Epithelial cell of proximal tubule (primary cell): ENCODE data around the gene ERGIC2. TPM values are rescaled to one million over a fixed set of nuclear protein-coding genes. Genes with fewer than 3 reads are reported as not detected.

Experiments used
- DNase-seq: peaks from one replicate; pipeline ENCODE4 v3.0.0-alpha.2; 2011; ENCODE audit warnings: low read depth
- H3K4me3 ChIP-seq: 2 replicates; pipeline ENCODE4 v1.5.1; 2011; ENCODE audit warnings: low read depth, mild to moderate bottlenecking, low read length
- CTCF ChIP-seq: conservative IDR thresholded peaks from 2 replicates; pipeline ENCODE4 v1.5.1; 2012; ENCODE audit warnings: low read depth, mild to moderate bottlenecking, low read length
- total RNA-seq: library from RNA; depleted of rRNA; stranded (reverse); fragments of >200 nt; gene quantifications from 2 replicates; pipeline ENCODE4 v1.2.3, GENCODE V29; 2015

The ERGIC2 gene
- 68.4 and 112 TPM in 2 replicates for total RNA-seq

DNA sequence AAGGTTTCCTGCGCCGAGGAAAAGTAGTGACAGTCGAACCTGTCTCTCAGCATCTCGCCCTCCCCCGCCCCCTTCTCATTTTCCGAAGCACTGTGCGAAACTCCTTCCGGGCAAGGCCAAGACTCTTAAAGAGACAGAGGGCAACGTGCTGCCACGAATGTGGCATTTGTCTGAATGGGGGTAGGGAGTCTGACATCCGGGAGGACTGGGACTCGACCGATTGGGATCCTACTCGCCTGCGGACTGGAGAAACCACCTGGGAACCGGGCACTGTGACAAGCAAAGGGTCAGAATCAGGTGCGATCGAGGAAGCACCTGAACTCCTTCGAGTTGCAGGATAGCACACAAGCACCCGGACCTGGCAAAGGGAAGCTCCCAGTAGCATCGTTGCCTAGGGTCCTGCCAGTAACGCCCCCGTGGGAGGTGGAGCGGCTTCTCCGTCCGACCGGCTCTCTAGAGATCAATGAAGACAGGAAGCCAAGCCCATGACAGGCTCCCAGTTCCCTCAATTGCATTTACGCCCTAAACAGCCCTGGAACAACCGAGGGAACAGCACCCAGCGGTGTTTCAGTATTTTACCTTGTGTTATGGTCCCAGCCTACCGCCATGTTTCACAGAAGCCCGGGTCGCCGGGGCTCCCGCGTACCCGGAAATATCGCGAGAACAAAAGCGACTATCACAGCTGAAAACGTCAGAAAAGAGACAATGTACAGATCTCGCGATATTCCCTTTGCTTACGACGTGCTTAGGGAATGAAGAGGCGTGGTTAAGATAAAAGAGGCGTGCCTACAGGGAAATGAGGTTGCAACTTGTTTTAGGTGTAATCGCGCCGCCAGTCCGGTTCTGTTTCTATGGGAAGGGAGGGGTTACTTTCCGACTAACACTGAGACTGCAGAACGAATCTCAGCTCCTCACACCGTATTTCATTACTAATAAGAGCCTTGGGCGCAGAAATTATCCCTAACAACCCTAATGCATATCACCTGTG, at the start of gene ERGIC2:
Gene ERGIC2 (minus strand): TSS at position 637 of the 988 bp plus-strand sequence. CDS start 9,539 bp downstream, outside the sequence.
- peak within 1 kb of the TSS; percentile 98 for H3K4me3 ChIP-seq
- peak; percentile 98 for DNase-seq
- no peak for TF ChIP-seq CTCF

DNA sequence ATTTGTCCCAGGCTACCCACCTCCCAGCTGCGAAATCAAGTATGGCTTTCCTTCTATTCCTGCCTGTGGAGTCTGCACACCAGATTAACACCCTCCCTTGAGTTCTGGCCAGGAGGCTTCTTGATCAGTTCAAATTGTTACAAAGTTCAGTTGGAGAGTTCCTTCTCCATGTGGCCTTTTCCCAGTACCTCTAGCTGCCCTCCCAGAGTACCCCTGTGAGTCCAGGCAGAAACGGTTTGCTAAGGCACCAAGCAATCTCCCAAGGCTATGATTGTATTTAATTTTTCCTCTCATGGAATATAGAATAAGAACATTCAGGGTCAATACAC, 49.7 kb upstream of the ERGIC2 start:
- DNase-seq, result no peak
- no peak for TF ChIP-seq CTCF
- H3K4me3 ChIP-seq, result no peak overlapping the region

DNA sequence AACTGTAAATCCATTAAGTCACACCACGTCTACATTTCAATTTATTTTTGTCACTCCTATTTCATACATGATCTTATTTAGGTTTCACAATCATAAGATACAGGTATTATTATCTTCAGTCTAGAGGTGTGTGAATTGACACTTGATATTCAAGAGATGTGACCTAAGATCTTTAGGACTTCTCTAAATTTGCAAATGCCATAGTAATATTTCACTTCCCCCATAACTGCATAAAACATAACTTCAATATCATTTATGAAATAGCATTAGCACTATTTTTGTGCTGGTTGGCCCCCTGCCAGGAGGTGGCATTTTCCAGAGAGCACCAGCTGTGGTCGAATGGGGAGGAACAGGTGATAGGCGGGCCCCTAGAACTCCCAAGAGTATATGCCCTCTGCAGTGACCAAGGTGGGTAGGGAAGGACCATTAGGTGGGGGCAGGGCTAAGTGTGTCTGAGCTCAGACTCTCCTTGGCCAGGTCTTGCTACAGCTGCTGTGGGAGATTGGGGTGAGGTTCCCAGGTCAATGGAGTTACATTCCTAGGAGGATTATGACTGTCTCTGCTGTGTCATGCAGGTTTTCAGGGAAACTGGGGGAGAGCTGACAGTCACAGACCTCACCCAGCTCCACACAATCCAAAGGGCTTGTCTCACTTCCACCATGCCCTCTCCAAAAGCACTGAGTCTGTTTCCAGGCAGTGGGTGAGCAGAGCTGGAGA, 49.2 kb upstream of the ERGIC2 start:
- no peak for DNase-seq
- TF ChIP-seq CTCF, result no peak
- H3K4me3 ChIP-seq, result no peak overlapping the region

GRCh38 chr12:29428633-29429032, 47.7 kb upstream of the ERGIC2 start:
- no peak overlapping the region for H3K4me3 ChIP-seq
- no peak for TF ChIP-seq CTCF
- DNase-seq, result peak; percentile 95

DNA sequence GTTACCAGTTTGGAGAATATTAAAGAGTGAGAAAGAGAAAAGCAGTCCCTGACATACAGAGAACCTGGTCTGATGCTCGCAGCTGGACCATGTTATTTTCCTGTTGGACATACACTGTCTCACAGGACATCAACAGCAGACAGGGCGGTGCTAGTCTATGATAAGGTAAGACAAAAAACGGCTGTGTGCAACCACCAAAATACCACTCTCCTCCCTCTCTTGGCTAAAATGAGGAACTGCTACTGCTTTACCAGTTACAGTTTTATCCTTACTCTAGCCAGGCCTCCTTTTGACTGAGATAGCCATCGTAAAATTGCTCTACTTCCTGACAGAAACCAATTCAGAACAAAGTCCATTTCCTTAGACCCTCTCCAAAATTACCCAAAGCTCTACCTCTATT, 47.0 kb upstream of the ERGIC2 start:
- TF ChIP-seq CTCF, result peak; percentile 9
- H3K4me3 ChIP-seq, result no peak overlapping the region
- DNase-seq, result no peak

- H3K4me3 ChIP-seq, result no peak overlapping the region
- no peak for TF ChIP-seq CTCF
- DNase-seq, result no peak
Observed at GRCh38 chr12:29426498-29426897, 45.5 kb upstream of the ERGIC2 start.
